Right atrium auricular region (tissue), 2 donors: Measurements from ENCODE around the gene SFR1. TPM values are rescaled to one million over a fixed set of nuclear protein-coding genes. Genes with fewer than 3 reads are reported as not detected.

ENCODE experiments used
- total RNA-seq, 2 donors: library from RNA; depleted of rRNA; stranded (reverse); fragments of >200 nt; gene quantifications; one replicate each; pipeline ENCODE4 v1.1.0, GENCODE V29; 2016

SFR1 gene
- total RNA-seq, 2 donors from 2014 or later, result 5.3 to 6.0 TPM

Other genes starting within 250 kb of the SFR1 start
- 10 to 100 TPM; 26.8 to 35.3 TPM for gene STN1, start 204.0 kb upstream of the SFR1 start, total RNA-seq
- gene SLK, start 155.0 kb upstream of the SFR1 start, total RNA-seq, result 10 to 100 TPM; 42.4 to 57.3 TPM
- 1 to 10 TPM in 1 of 2 donors, under 1 TPM in 1; 0.26 to 6.2 TPM for gene COL17A1, start 36.3 kb upstream of the SFR1 start, total RNA-seq
- under 1 TPM in 1 of 2 donors, not detected in 1; 0.12 TPM for gene CFAP43, start 110.2 kb downstream of the SFR1 start, total RNA-seq
- 100 to 1,000 TPM; 257 to 291 TPM for gene GSTO1, start 132.7 kb downstream of the SFR1 start, total RNA-seq
- gene GSTO2, start 147.0 kb downstream of the SFR1 start, total RNA-seq, result under 1 TPM; 0.55 to 0.63 TPM
- 10 to 100 TPM; 56.2 to 62.5 TPM for gene ITPRIP, start 216.3 kb downstream of the SFR1 start, total RNA-seq
- gene CFAP58, start 231.7 kb downstream of the SFR1 start, total RNA-seq, result 1 to 10 TPM; 3.5 to 4.8 TPM